Natural killer cell (primary cell): Measurements from ENCODE around the gene PRRT2. TPM values are rescaled to one million over a fixed set of nuclear protein-coding genes. Genes with fewer than 3 reads are reported as not detected.

ENCODE experiments used
- ATAC-seq, 3 donors: fragments of 150-1000 bp in 2 of 3; fragments of 200-7000 bp in 1 of 3; cut with Tn5 transposase; 1 replicate in 1 of 3; 2 replicates in 2 of 3; pipeline ENCODE4 v1.10.0; 2021; ENCODE audit warnings: mild to moderate bottlenecking in 2 of 3, moderate library complexity in 2 of 3
- DNase-seq, 2 donors: peaks; one replicate each; pipeline versions ENCODE4 v3.0.0 to v3.0.0-alpha.2; 2013 to 2021; ENCODE audit warnings: mixed read lengths in 1 of 2
- H3K27ac ChIP-seq: one replicate; pipeline ENCODE4 v1.5.1; 2013; ENCODE audit warnings: mild to moderate bottlenecking, low read length
- H3K27me3 ChIP-seq: one replicate; pipeline ENCODE4 v1.6.1; 2013; ENCODE audit warnings: low read length; ENCODE audit not compliant: control insufficient read depth, insufficient read depth
- H3K36me3 ChIP-seq: one replicate; pipeline ENCODE4 v1.6.1; 2013; ENCODE audit warnings: low read length; ENCODE audit not compliant: control insufficient read depth, insufficient read depth
- H3K4me1 ChIP-seq: one replicate; pipeline ENCODE4 v1.6.1; 2013; ENCODE audit warnings: low read length; ENCODE audit not compliant: control insufficient read depth, insufficient read depth
- H3K4me3 ChIP-seq: one replicate; pipeline ENCODE4 v1.5.1; 2013; ENCODE audit warnings: low read length
- H3K9me3 ChIP-seq: one replicate; pipeline ENCODE4 v1.6.1; 2013; ENCODE audit warnings: low read length; ENCODE audit not compliant: control insufficient read depth, insufficient read depth
- H3K27ac Mint-ChIP-seq, 2 donors: one replicate each; pipeline ENCODE4 v1.8.0; 2022; ENCODE audit warnings: mild to moderate bottlenecking in 2 of 2, mixed read lengths in 2 of 2, moderate library complexity in 1 of 2
- H3K27me3 Mint-ChIP-seq, 2 donors: one replicate each; pipeline ENCODE4 v1.8.0; 2022; ENCODE audit warnings: low read depth in 2 of 2, mixed read lengths in 2 of 2
- H3K36me3 Mint-ChIP-seq: one replicate; pipeline ENCODE4 v1.8.0; 2022; ENCODE audit warnings: mixed read lengths
- H3K4me1 Mint-ChIP-seq, 2 donors: one replicate each; pipeline ENCODE4 v1.8.0; 2022; ENCODE audit warnings: mixed read lengths in 2 of 2
- H3K4me3 Mint-ChIP-seq: one replicate; pipeline ENCODE4 v1.8.0; 2022; ENCODE audit warnings: mild to moderate bottlenecking, moderate library complexity, mixed read lengths
- H3K9me3 Mint-ChIP-seq, 2 donors: one replicate each; pipeline ENCODE4 v1.8.0; 2022; ENCODE audit warnings: mixed read lengths in 2 of 2
- WGBS: methylation state at CpG from one replicate; pipeline ENCODE4 v1.1.7; 2013; ENCODE audit warnings: missing lambda C conversion rate; ENCODE audit not compliant: insufficient coverage; 5-methylcytosine and 5-hydroxymethylcytosine counted together
- intact Hi-C: fragments of 100-400 bp; cut with micrococcal nuclease; formaldehyde crosslinking; loops from one replicate; pipeline ENCODE4 v1.14.2; 2022
- total RNA-seq, 4 donors: library from RNA; stranded (reverse); fragments of 120-200 nt in 1 of 4; gene quantifications; one replicate each; pipeline versions ENCODE4 v1.2.3 to v1.2.4, GENCODE V29; 2013 to 2022
- TF ChIP-seq, protein P1 (sequence below): fragments of 200-600 bp; IDR thresholded peaks from one replicate; pipeline ENCODE4 v1.8.0; 2022; ENCODE audit warnings: antibody characterized with exemption

PRRT2 gene
- total RNA-seq, 3 donors from 2014 or later (not counting 1 experiment from before 2014, with no cell fraction given) = 0.70 to 1.4 (median 0.91) TPM

DNA sequence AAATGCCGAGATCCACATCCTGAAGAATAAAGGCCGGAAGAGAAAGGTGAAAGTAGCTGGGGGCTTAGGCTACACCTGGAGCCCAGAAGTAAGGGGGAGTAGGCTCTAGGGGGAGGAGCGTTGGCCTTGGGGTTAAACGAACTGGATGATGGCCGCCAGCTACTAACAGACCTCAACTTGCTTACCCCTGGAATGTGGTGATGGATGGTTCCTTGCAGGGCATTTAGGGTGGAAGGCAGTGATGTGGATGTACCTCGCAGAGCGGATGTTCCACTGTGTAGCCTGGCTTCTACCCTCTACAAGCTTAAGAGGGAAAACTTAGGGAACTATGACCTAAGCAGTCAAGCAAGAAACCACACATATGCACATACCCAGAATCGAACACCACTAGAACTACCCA is 8.0 kb upstream of the PRRT2 start:
- no peak for DNase-seq
- Histone ChIP-seq H3K4me3 (no peak overlapping the region), H3K27me3 (no peaks in the 10 kb centered on the region), H3K4me1 (peaks cover 29% of the 10 kb centered on the region), H3K36me3 (peaks cover 26% of the 10 kb centered on the region), H3K9me3 (no peaks in the 10 kb centered on the region), H3K27ac (peak overlapping the region; percentile 87)
- Mint-ChIP-seq H3K27me3 (no peaks in the 10 kb centered on the region), H3K4me3 (peak overlapping the region; percentile 100), H3K36me3 (no peaks in the 10 kb centered on the region), H3K27ac (peak overlapping the region; percentile 98 to 99), H3K4me1 (peaks cover 30 to 41% of the 10 kb centered on the region in 2 donors), H3K9me3 (no peaks in the 10 kb centered on the region)
- TF ChIP-seq, protein P1, sequence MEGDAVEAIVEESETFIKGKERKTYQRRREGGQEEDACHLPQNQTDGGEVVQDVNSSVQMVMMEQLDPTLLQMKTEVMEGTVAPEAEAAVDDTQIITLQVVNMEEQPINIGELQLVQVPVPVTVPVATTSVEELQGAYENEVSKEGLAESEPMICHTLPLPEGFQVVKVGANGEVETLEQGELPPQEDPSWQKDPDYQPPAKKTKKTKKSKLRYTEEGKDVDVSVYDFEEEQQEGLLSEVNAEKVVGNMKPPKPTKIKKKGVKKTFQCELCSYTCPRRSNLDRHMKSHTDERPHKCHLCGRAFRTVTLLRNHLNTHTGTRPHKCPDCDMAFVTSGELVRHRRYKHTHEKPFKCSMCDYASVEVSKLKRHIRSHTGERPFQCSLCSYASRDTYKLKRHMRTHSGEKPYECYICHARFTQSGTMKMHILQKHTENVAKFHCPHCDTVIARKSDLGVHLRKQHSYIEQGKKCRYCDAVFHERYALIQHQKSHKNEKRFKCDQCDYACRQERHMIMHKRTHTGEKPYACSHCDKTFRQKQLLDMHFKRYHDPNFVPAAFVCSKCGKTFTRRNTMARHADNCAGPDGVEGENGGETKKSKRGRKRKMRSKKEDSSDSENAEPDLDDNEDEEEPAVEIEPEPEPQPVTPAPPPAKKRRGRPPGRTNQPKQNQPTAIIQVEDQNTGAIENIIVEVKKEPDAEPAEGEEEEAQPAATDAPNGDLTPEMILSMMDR = no peak
- 76% methylated on average over 5 of the region's 8 CpGs for WGBS
- ATAC-seq = no peak
- intact Hi-C loops = no loop called here

DNA sequence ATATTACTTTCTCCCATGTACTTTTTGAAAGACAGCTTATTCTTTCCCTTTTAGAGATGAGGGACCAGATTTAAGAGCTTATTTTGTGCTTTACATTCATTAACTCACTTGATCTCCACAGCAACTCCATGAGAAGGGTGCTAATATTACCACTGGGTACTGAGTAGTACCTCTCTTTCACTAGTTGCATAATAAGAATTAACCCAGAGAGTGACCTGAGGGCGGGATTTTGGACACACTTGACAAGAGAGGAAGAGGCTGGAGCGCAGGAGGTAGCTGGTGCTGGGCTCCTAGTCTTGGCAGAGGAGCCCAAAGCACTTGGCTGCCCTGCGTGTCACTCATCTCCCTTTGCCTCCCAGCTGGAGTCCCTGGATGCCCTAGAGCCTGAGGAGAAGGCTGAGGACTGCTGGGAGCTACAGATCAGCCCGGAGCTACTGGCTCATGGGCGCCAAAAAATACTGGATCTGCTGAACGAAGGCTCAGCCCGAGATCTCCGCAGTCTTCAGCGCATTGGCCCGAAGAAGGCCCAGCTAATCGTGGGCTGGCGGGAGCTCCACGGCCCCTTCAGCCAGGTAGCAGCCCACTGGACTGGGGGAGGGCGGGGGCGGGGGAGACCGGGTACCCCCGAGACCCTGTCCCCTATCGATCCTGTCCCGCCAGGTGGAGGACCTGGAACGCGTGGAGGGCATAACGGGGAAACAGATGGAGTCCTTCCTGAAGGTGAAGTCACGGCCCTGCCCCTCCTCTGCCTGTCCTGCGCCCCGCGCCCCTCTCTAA is 7.3 kb upstream of the PRRT2 start:
- Mint-ChIP-seq H3K36me3 (no peaks in the 10 kb centered on the region), H3K9me3 (no peaks in the 10 kb centered on the region)

DNA sequence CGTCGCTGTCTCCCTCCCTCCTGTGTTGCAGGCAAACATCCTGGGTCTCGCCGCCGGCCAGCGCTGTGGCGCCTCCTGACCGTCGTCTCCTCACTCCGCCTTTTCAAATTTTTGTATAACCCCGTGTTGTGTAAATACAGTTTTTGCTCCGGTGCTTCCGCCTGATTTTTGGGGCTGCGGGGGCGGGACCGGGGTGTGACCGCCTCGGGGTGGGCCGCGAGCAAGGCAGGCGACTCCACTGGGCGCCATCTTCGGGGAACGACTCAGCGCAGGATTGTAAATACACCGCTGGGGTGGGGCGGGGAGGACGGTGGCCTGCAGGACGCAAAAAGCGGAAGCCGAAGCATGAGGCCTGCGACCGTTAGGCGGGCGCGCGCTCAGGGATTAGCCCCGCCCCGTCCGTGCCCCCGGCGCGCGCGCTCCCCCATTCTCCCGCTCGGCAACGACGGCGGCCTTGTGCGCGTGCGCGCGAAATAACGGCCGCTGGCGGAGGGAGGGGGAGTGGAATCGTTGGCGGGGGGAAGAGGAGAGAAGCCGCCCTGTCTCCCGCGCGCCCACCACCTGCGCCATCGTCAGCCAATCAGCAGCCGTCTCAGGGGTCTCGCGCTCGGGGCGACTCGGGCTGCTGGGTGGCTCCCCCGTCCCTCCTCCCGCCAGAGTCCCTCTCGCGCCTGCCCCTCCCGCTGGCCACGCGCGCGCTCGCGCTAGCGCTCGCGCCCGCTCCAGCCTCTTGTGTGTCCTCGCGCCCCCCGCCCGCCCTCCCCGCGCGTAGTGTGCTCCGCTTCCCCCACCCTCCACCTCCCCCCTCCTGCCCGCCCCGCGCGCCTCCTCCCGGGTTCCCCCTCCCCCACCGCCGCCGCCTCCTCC is 6.5 kb upstream of the PRRT2 start:
- Histone ChIP-seq H3K27me3 (no peaks in the 10 kb centered on the region), H3K4me3 (peak overlapping the region; percentile 66), H3K9me3 (no peaks in the 10 kb centered on the region), H3K27ac (peak overlapping the region; percentile 87), H3K36me3 (peaks cover 29% of the 10 kb centered on the region), H3K4me1 (peaks cover 44% of the 10 kb centered on the region)
- TF ChIP-seq, protein P1 = no peak
- H3K27me3 Mint-ChIP-seq = no peaks in the 10 kb centered on the region
- H3K4me1 Mint-ChIP-seq = peaks cover 31 to 46% of the 10 kb centered on the region in 2 donors
- DNase-seq (peak; percentile 96 to 98), ATAC-seq (peak; percentile 66 to 88 (median 66))
- no peaks in the 10 kb centered on the region for H3K9me3 Mint-ChIP-seq
- peak overlapping the region; percentile 100 for H3K4me3 Mint-ChIP-seq
- no peaks in the 10 kb centered on the region for H3K36me3 Mint-ChIP-seq
- H3K27ac Mint-ChIP-seq = peak overlapping the region; percentile 98 to 99
- intact Hi-C loops = loop anchor here (1.0 to 5.0 kb wide), 4 partner anchors 15 to 567 kb away; partner anchors contain the start of genes KIF22, MYL11, TAOK2 and TBC1D10B
- WGBS = under 1% methylated on average over 83 of the region's 103 CpGs

More for the DNA sequence above, 7.3 kb upstream of the PRRT2 start:
- TF ChIP-seq, protein P1 = no peak
- H3K4me1 Mint-ChIP-seq = peaks cover 30 to 42% of the 10 kb centered on the region in 2 donors
- Histone ChIP-seq H3K4me3 (peak overlapping the region; percentile 66), H3K9me3 (no peaks in the 10 kb centered on the region), H3K4me1 (peaks cover 35% of the 10 kb centered on the region), H3K27me3 (no peaks in the 10 kb centered on the region), H3K36me3 (peaks cover 25% of the 10 kb centered on the region), H3K27ac (peak overlapping the region; percentile 87)
- DNase-seq (no peak), ATAC-seq (no peak)
- intact Hi-C loops = loop anchor here (1.0 to 5.0 kb wide), 4 partner anchors 14 to 568 kb away; partner anchors contain the start of genes KIF22, MYL11, TAOK2 and TBC1D10B
- WGBS = 18% methylated on average over 26 of the region's 26 CpGs
- no peaks in the 10 kb centered on the region for H3K27me3 Mint-ChIP-seq
- peak overlapping the region; percentile 100 for H3K4me3 Mint-ChIP-seq
- peak overlapping the region; percentile 98 to 99 for H3K27ac Mint-ChIP-seq
